ENCODE measurements around the gene GNG12. TPM values are rescaled to one million over a fixed set of nuclear protein-coding genes. Genes with fewer than 3 reads are reported as not detected.

The GNG12 gene
- total and polyA plus RNA-seq, 2 donors (not counting 3 experiments of a cell fraction or from before 2014, with no cell fraction given): 107 to 152 TPM

GRCh38 chr1:67844988-67845387, 11.7 kb upstream of the GNG12 start:
- Histone ChIP-seq H3K36me3 (ENCODE audit: control insufficient read depth in 2 of 2, extremely low read depth in 1 of 2, insufficient read depth in 2 of 2, low read length in 2 of 2) (no peaks in the 10 kb centered on the region), H4K20me1 (replicated peaks; ENCODE audit: control insufficient read depth, extremely low read depth, insufficient read depth, low read length) (no peaks in the 10 kb centered on the region), H3K4me2 (ENCODE audit: insufficient read depth, low read length) (no peak overlapping the region), H3K27ac (ENCODE audit: insufficient read depth, low read depth, low read length) (no peak overlapping the region), H3K79me2 (ENCODE audit: control insufficient read depth, insufficient read depth, low read length) (no peaks in the 10 kb centered on the region), H2AFZ (ENCODE audit: low read depth, low read length) (no peak overlapping the region), H3K9me3 (replicated peaks; ENCODE audit: control insufficient read depth, insufficient read depth, low read length) (no peaks in the 10 kb centered on the region), H3K4me3 (replicated peaks in 1 of 3; ENCODE audit: insufficient read depth in 1 of 3, low read depth in 1 of 3, low read length in 3 of 3) (no peak overlapping the region), H3K9ac (replicated peaks; ENCODE audit: extremely low read depth, insufficient read depth, low read length) (no peak overlapping the region), H3K4me1 (ENCODE audit: control insufficient read depth, extremely low read depth, insufficient read depth, low read length) (peaks cover 43% of the 10 kb centered on the region), H3K27me3 (ENCODE audit: control insufficient read depth in 2 of 2, insufficient read depth in 2 of 2, low read length in 2 of 2) (no peaks in the 10 kb centered on the region), H3K9me1 (replicated peaks; ENCODE audit: control insufficient read depth, extremely low read depth, insufficient read depth, low read length) (no peaks in the 10 kb centered on the region)
- POLR2A ChIA-PET: no interaction called here
- CTCF ChIA-PET: interaction anchor here (0.9 to 7.2 kb wide), 3 partner anchors 14 to 85 kb away, joined by 3 to 108 read pairs (median 4); no protein-coding TSS in a partner anchor
- no peak for TF ChIP-seq MAX (IDR thresholded peaks at IDR 0.05; ENCODE audit: insufficient read depth, insufficient read length)
- TF ChIP-seq FOS (IDR thresholded peaks at IDR 0.05; ENCODE audit: borderline replicate concordance, insufficient read depth, low read length): no peak
- TF ChIP-seq MYC (IDR thresholded peaks at IDR 0.05; ENCODE audit: low read depth, low read length): no peak
- TF ChIP-seq JUN (IDR thresholded peaks at IDR 0.05; ENCODE audit: borderline replicate concordance, insufficient read depth, insufficient read length, low read depth): no peak
- no peak for TF ChIP-seq CTCF (IDR thresholded peaks at IDR 0.05; ENCODE audit: extremely low read depth in 1 of 2, insufficient read depth in 1 of 2, low read depth in 1 of 2, low read length in 2 of 2)
- TF ChIP-seq POLR2AphosphoS5 (IDR thresholded peaks at IDR 0.05; ENCODE audit: insufficient read depth, low read depth, low read length): no peak
- TF ChIP-seq EZH2 (IDR thresholded peaks at IDR 0.05; ENCODE audit: borderline replicate concordance, low read depth, low read length, severe bottlenecking): no peak
- intact Hi-C loops (cut with micrococcal nuclease) (no loop called here), dilution Hi-C loops (cut with MboI; ENCODE audit: extremely low pct_ligation_motif_present, low sequenced_read_pairs) (no loop called here)
- no peak for DNase-seq (ENCODE audit: low read depth, low spot score)
- no peak for FAIRE-seq
- no TSS peak for BruUV-seq (replicated peaks)
